ENCODE measurements around the gene ZNF524. TPM values are rescaled to one million over a fixed set of nuclear protein-coding genes. Genes with fewer than 3 reads are reported as not detected.
"Not testable (repeated sequence)": the region's sequence is repeated elsewhere in the genome, so short reads cannot be mapped to it uniquely, and the experiment has no call there.

The ZNF524 gene
- total RNA-seq, 3 donors from 2014 or later = 22.3 to 25.6 (median 25.4) TPM

- peaks cover 0 to 4% of the 10 kb centered on the region in 2 donors for H3K9me3 ChIP-seq
- intact Hi-C loops (cut with DNase I; ENCODE audit: low total_unique reads) = no loop called here
- DNase-seq (ENCODE audit: low spot score in 2 of 2) = no peak
- peak overlapping the region in 2 of 3 donors; percentile 85 to 94 for H3K4me3 ChIP-seq
- peaks cover 3 to 7% of the 10 kb centered on the region in 2 donors for H3K4me1 ChIP-seq
- TF ChIP-seq POLR2AphosphoS5 (IDR thresholded peaks at IDR 0.05) (no peak), POLR2A (IDR thresholded peaks at IDR 0.05) (no peak), CTCF (IDR thresholded peaks at IDR 0.05) (no peak)
- no peak overlapping the region for H3K27ac ChIP-seq
- H3K27me3 ChIP-seq = no peaks in the 10 kb centered on the region
- peaks cover 13% of the 10 kb centered on the region for H3K36me3 ChIP-seq
Observed at GRCh38 chr19:55581823-55582223, 18.3 kb upstream of the ZNF524 start.

DNA sequence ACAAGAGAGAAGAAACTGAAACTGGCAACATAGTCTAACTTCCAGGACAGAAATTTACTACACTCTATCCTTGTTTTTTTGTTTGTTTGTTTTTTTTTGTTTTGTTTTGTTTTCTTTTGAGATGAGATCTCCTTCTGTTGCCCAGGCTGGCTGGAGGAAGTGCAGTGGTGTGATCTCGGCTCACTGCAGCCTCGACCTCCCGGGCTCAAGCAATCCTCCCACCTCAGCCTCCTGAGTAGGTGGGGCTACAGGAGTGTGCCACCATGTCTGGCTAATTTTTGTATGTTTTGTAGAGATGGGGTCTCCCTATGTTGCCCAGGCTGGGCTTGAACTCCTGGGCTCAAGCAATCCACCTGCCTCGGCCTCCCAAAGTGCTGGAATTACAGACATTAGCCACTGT lies 17.8 kb upstream of the ZNF524 start:
- Histone ChIP-seq H3K36me3 (peaks cover 13% of the 10 kb centered on the region), H3K4me3 (peak overlapping the region in 1 of 3 donors; percentile 8), H3K27ac (peak overlapping the region; percentile 35 to 40)
- H3K4me1 ChIP-seq; DNase-seq (ENCODE audit: low spot score in 2 of 2); H3K9me3 ChIP-seq; intact Hi-C loops (cut with DNase I; ENCODE audit: low total_unique reads); H3K27me3 ChIP-seq: not testable (repeated sequence)

- H3K9me3 ChIP-seq; H3K27ac ChIP-seq; H3K36me3 ChIP-seq; H3K4me1 ChIP-seq; DNase-seq (ENCODE audit: low spot score in 2 of 2); H3K27me3 ChIP-seq; intact Hi-C loops (cut with DNase I; ENCODE audit: low total_unique reads); H3K4me3 ChIP-seq: not testable (repeated sequence)
Observed at GRCh38 chr19:55583897-55584296, 16.2 kb upstream of the ZNF524 start.

GRCh38 chr19:55584871-55585270 lies 15.2 kb upstream of the ZNF524 start:
- intact Hi-C loops (cut with DNase I; ENCODE audit: low total_unique reads) = no loop called here
- Histone ChIP-seq H3K36me3 (no peaks in the 10 kb centered on the region), H3K27ac (no peak overlapping the region), H3K27me3 (no peaks in the 10 kb centered on the region), H3K4me3 (no peak overlapping the region), H3K9me3 (no peaks in the 10 kb centered on the region), H3K4me1 (peaks cover 3 to 7% of the 10 kb centered on the region in 2 donors)
- no peak for DNase-seq (ENCODE audit: low spot score in 2 of 2)
- TF ChIP-seq CTCF (IDR thresholded peaks at IDR 0.05) = no peak
- no peak for TF ChIP-seq POLR2A (IDR thresholded peaks at IDR 0.05)
- TF ChIP-seq POLR2AphosphoS5 (IDR thresholded peaks at IDR 0.05) = no peak

DNA sequence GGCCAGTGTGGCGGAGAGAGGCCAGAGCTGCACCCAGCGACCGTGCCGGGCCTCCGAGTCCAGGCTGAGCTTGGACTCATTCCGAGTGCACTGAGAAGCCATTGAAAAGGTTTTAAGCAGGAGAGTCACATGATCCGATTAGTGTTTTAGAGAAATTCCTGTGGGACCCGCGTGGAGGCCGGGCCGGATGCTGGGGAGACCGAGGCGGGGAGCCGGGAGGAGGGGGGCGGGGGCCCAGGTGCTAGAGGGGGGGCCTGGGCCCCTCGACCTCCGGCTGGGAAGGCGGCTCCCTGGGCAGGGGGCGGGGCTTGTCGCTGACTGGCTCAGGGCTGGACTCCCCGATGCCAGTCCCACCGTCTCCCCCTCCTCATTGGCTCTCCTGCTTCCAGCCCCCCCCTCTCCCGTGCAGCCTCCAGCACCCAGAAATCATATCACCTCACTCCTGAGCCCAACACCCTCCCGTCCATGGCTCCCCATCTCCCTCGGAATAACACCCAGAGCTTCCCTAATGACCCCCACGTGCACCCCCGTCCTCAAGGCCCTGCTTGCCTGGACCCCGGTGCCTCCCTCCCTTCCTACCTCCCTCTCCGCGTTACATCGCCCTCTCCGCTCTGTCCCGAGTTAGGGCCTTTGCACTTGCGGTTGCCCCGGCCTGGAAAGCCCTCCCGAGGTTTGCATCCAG lies 14.3 kb upstream of the ZNF524 start:
- peak overlapping the region; percentile 4 to 70 (median 52) for H3K4me3 ChIP-seq

More for the DNA sequence above, 14.3 kb upstream of the ZNF524 start:
- no peaks in the 10 kb centered on the region for H3K27me3 ChIP-seq
- H3K4me1 ChIP-seq = peaks cover 3 to 7% of the 10 kb centered on the region in 2 donors
- H3K36me3 ChIP-seq = no peaks in the 10 kb centered on the region
- intact Hi-C loops (cut with DNase I; ENCODE audit: low total_unique reads) = no loop called here
- no peaks in the 10 kb centered on the region for H3K9me3 ChIP-seq
- peak overlapping the region; percentile 74 to 85 for H3K27ac ChIP-seq
- TF ChIP-seq CTCF (IDR thresholded peaks at IDR 0.05) (no peak), POLR2A (IDR thresholded peaks at IDR 0.05) (no peak)
- DNase-seq (ENCODE audit: low spot score in 2 of 2) = peak in 1 of 2 donors; percentile 66

All from breast epithelium (tissue), 4 donors.